ENCODE data around the gene USP11. TPM values are rescaled to one million over a fixed set of nuclear protein-coding genes. Genes with fewer than 3 reads are reported as not detected.

Gene USP11
- total and polyA plus RNA-seq, 2 of the 8 experiments (the other 6 are each of a cell fraction or from before 2014, with no cell fraction given), result 40.9 to 84.0 TPM

DNA sequence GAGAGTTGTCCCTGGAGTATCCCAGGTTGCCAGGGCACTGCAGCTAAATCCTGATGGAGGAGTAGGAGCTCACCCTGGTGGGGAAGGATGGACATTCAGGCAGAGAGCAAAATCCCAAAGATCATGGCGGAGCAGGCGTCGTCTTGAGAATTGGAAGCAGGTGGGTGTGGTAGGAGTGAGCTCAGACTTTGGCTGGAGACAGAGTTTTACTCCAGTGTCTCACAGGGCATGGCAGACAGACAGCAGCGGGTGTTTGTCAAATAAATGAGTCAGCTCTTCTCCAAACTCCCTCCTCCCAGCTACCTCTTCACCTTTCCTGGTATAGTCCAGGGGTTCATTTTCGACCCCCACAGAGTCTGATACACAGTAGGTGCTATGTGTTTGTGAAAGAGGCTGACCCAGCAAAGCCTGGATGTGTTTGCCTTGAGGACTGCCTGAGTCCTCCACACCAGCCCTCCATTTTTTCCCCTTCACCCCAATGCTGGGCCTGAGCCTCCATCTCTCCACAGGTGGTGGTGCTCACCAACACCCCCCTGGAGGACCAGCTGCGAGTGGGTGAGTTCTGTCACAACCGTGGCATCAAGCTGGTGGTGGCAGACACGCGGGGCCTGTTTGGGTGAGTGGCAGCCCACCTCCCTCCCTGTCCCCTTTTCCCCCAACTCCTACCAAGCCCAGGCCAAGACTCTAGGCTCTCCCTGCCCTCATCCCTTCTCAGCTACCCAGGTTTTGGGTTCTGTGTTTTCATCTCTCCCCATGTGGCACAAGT is 32.2 kb upstream of the USP11 start:
- H3K23ac ChIP-seq (ENCODE audit: insufficient read length), result no peak overlapping the region
- ChIA-PET POLR2A (ENCODE audit: partially characterized antibody) (interaction anchor here (0.8 to 3.8 kb wide), 10 partner anchors 8 to 117 kb away, joined by 3 to 20 read pairs (median 3); partner anchors contain the start of genes NDUFB11 and RBM10), CTCF (ENCODE audit: partially characterized antibody) (interaction anchor here (0.6 to 1.5 kb wide), 6 partner anchors 44 to 185 kb away, joined by 3 to 4 read pairs (median 4); no protein-coding TSS in a partner anchor)
- no peak overlapping the region for H3K9ac ChIP-seq (replicated peaks in 1 of 4; ENCODE audit: extremely low read depth in 1 of 4, low read depth in 3 of 4, low read length in 3 of 4)
- H3K79me1 ChIP-seq (ENCODE audit: low read depth, low read length), result peaks cover 6% of the 10 kb centered on the region; the same call in 1 of the 2 replicates
- H2BK15ac ChIP-seq (ENCODE audit: low read length), result no peak overlapping the region
- H4K20me1 ChIP-seq (replicated peaks in 1 of 2; ENCODE audit: control insufficient read depth in 1 of 2, insufficient read depth in 2 of 2, low read length in 2 of 2), result peaks cover 6 to 39% of the 10 kb centered on the region in 2 experiments
- H3K27ac ChIP-seq (ENCODE audit: low read depth, low read length), result no peak overlapping the region
- H2BK20ac ChIP-seq (ENCODE audit: low read length), result no peak overlapping the region
- TF ChIP-seq FOSL1 (IDR thresholded peaks at IDR 0.05; ENCODE audit: insufficient read depth, low read depth, low read length) (no peak), CHD2 (IDR thresholded peaks at IDR 0.05; ENCODE audit: low read length) (no peak), POLR2A (IDR thresholded peaks at IDR 0.05; ENCODE audit: control extremely low read depth in 1 of 2, low read depth in 2 of 2, low read length in 2 of 2) (no peak), MAFK (IDR thresholded peaks at IDR 0.05; ENCODE audit: low read depth, low read length) (no peak), SIX5 (IDR thresholded peaks at IDR 0.05; ENCODE audit: low read depth, low read length) (no peak), SAP30 (IDR thresholded peaks at IDR 0.05; ENCODE audit: insufficient read depth, insufficient replicate concordance, low read length) (no peak), BRCA1 (IDR thresholded peaks at IDR 0.05; ENCODE audit: low read depth, low read length) (no peak), RNF2 (IDR thresholded peaks at IDR 0.05; ENCODE audit: borderline replicate concordance, low read depth, low read length, missing control alignments, poor library complexity, severe bottlenecking) (no peak), RFX5 (IDR thresholded peaks at IDR 0.05; ENCODE audit: borderline replicate concordance, low read depth, low read length) (no peak), RAD21 (IDR thresholded peaks at IDR 0.05 in 1 of 2, conservative IDR thresholded peaks at IDR 0.05 in 1 of 2; ENCODE audit: low read depth in 2 of 2, low read length in 2 of 2) (no peak; a peak in 1 of 4 replicates)
- TF ChIP-seq, protein P1, sequence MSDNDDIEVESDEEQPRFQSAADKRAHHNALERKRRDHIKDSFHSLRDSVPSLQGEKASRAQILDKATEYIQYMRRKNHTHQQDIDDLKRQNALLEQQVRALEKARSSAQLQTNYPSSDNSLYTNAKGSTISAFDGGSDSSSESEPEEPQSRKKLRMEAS (IDR thresholded peaks at IDR 0.05), result no peak
- no peaks in the 10 kb centered on the region for H3K27me3 ChIP-seq (replicated peaks in 1 of 4; ENCODE audit: control insufficient read depth in 3 of 4, extremely low read depth in 1 of 4, insufficient read depth in 3 of 4, low read length in 3 of 4)
- no peaks in the 10 kb centered on the region for H3K9me3 ChIP-seq (ENCODE audit: insufficient read depth in 2 of 2, low read depth in 1 of 2, low read length in 1 of 2)
- H3K18ac ChIP-seq (ENCODE audit: extremely low read depth, low read length), result no peak overlapping the region
- H3K4ac ChIP-seq (replicated peaks; ENCODE audit: insufficient read length, low read depth, low read length), result no peak overlapping the region
- H4K8ac ChIP-seq (ENCODE audit: extremely low read depth, insufficient read depth, low read length), result no peak overlapping the region
- peaks cover 36 to 83% (median 69%) of the 10 kb centered on the region in 4 experiments for H3K36me3 ChIP-seq (ENCODE audit: control insufficient read depth in 2 of 4, insufficient read depth in 4 of 4, low read length in 3 of 4)
- no peak overlapping the region for H4K91ac ChIP-seq (replicated peaks; ENCODE audit: insufficient read length, low read length)
- H2AK5ac ChIP-seq (ENCODE audit: low read depth, low read length), result no peak overlapping the region
- WGBS, 2 experiments (ENCODE audit: extremely low coverage in 1 of 2, insufficient coverage in 1 of 2, insufficient read length in 1 of 2, insufficient replicate concordance in 2 of 2, low coverage in 1 of 2, low lambda C conversion rate in 2 of 2, missing lambda C conversion rate in 1 of 2), result 80% methylated on average over 7 of the region's 9 CpGs; no CpG with 5 or more reads in 1 of the 2 experiments
- H3K14ac ChIP-seq (ENCODE audit: insufficient read length), result no peak overlapping the region
- H3K4me1 ChIP-seq (replicated peaks in 1 of 4; ENCODE audit: control insufficient read depth in 3 of 4, insufficient read depth in 4 of 4, low read length in 3 of 4), result peaks cover 0 to 9% (median 6%) of the 10 kb centered on the region in 4 experiments; a peak in 5 of 7 replicates
- H4K5ac ChIP-seq (ENCODE audit: insufficient read length, low read depth, low read length), result no peak overlapping the region
- no peaks in the 10 kb centered on the region for H3K23me2 ChIP-seq (ENCODE audit: low read depth, low read length)
- H2BK5ac ChIP-seq (ENCODE audit: low read depth, low read length), result no peak overlapping the region
- H2AFZ ChIP-seq (ENCODE audit: low read length), result no peak overlapping the region
- no peak overlapping the region for H2BK120ac ChIP-seq (replicated peaks; ENCODE audit: low read depth, low read length)
- no peak overlapping the region for H3K4me2 ChIP-seq (ENCODE audit: insufficient read depth in 1 of 2, low read depth in 2 of 2, low read length in 2 of 2)
- H3K56ac ChIP-seq (replicated peaks; ENCODE audit: insufficient read length, low read depth, low read length), result no peak overlapping the region
- no peak overlapping the region for H3K4me3 ChIP-seq (ENCODE audit: extremely low read depth in 1 of 4, insufficient read depth in 2 of 4, low read depth in 3 of 4, low read length in 4 of 4)
- peaks cover 11 to 36% of the 10 kb centered on the region in 2 experiments; a peak in 3 of 4 replicates for H3K79me2 ChIP-seq (ENCODE audit: control insufficient read depth in 1 of 2, insufficient read depth in 2 of 2, low read length in 2 of 2)
- H2BK12ac ChIP-seq (ENCODE audit: low read depth, low read length), result no peak overlapping the region
- no peak for FAIRE-seq
- no peak for DNase-seq (ENCODE audit: low read depth in 1 of 2, low spot score in 2 of 2)

Measured in H1 (cell line).